ENCODE results near the gene COX7C. TPM values are rescaled to one million over a fixed set of nuclear protein-coding genes. Genes with fewer than 3 reads are reported as not detected.

The COX7C gene
- total RNA-seq, 1 experiment from 2014 or later = 343 TPM

DNA sequence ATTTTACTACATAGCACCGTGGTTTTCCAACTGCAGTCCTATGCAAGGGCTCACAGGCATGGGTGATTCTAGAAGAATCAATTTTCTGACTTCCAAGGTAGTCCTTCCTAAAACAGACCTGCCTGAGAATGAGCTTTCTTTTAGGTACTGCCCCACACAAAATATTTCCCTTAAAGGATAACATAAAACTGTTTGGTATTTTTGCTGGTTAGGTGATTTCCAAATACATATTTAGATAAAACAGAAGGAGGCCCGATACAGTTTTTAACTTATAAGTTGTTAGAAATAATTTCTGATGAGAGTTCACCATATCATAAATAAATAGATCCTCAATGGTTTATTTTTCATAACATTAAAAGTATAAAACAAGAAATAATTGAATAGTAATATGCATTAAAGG, 46.4 kb downstream of the COX7C start:
- no peak for DNase-seq (ENCODE audit: low spot score)

DNA sequence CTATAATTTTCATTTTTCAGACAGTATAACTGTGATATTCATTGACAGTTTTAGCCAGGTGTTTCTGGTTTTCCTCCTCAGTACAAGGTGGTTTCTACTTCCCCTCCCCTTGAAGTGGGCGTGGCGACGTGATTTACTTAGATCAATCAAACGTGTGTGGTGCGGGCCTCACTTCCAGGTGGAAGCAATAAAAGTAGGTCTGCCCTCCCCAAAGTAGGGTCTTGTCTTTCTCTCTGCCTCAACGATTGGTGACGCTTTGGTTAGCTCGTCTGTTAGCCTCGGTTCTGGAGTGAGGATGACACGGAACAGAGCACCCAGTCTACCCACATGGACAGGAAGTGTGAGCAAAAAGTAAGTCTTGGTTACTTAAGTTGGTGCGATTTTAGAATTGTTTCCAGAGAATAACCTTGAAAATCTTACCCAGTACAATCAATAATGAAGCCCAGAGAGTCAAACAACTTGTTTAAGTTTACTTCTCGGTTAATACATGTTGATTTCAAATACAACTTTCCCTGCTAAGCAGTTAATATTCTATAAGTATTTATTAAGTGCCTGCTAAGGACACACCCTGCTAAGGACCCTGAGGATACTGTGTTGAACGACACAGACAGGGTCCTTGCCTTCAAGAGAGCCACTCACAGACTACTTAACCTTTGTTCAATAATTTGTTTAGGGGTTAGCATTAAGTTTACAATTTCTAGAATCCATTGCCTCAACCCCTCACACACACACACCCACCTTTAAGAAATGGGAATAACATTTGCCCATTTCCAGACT, 48.4 kb downstream of the COX7C start:
- no peak for DNase-seq (ENCODE audit: low spot score)

DNA sequence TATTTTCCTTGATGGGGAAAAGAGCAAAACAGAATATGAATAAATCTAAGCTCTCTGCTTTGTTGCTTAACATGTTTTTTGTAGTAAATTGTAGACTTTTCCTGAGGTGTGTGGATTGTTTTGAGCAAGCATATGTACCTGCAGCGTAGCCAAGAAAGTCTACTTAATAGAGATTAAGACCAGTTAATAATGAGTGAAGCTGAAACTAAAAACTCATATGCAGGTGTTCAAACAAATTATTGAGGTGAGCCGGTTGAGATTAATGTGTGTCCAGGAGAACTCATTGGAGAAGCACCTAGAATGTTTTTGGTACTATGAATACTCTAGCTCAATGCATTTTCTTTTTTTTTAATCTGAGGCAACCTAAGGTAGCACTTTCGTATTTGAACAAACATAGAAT, 49.2 kb downstream of the COX7C start:
- DNase-seq (ENCODE audit: low spot score) = no peak

Measured in A172 (cell line).